AG08396 (cell line): ENCODE measurements around the gene NUP214.
"Not testable (repeated sequence)": the region's sequence is repeated elsewhere in the genome, so short reads cannot be mapped to it uniquely, and the experiment has no call there.

Experiments
- DNase-seq: peaks from one replicate; pipeline ENCODE4 v3.0.0; 2012; ENCODE audit warnings: low spot score, mixed read lengths

The NUP214 gene

GRCh38 chr9:131197160-131197911 is 72.0 kb downstream of the NUP214 start:
- no peak for DNase-seq

GRCh38 chr9:131198041-131198715 is 72.8 kb downstream of the NUP214 start:
- DNase-seq: no peak

GRCh38 chr9:131201856-131202255 is 76.5 kb downstream of the NUP214 start:
- no peak for DNase-seq

- DNase-seq: no peak
Observed at GRCh38 chr9:131203431-131204218, 78.2 kb downstream of the NUP214 start.

- no peak for DNase-seq
Observed at GRCh38 chr9:131204285-131204684, 78.9 kb downstream of the NUP214 start.

GRCh38 chr9:131206495-131206894 is 81.1 kb downstream of the NUP214 start:
- no peak for DNase-seq

- DNase-seq: not testable (repeated sequence)
Observed at GRCh38 chr9:131211920-131212319, 86.5 kb downstream of the NUP214 start.

GRCh38 chr9:131214286-131214856 is 89.0 kb downstream of the NUP214 start:
- no peak for DNase-seq

- DNase-seq: no peak
Observed at GRCh38 chr9:131214876-131215275, 89.5 kb downstream of the NUP214 start.

- DNase-seq: no peak
Observed at GRCh38 chr9:131216806-131217205, 91.4 kb downstream of the NUP214 start.

- DNase-seq: no peak
Observed at GRCh38 chr9:131217331-131218031, 92.1 kb downstream of the NUP214 start.

GRCh38 chr9:131218370-131218769 is 93.0 kb downstream of the NUP214 start:
- DNase-seq: no peak

- DNase-seq: no peak
Observed at GRCh38 chr9:131220485-131220884, 95.1 kb downstream of the NUP214 start.

GRCh38 chr9:131222460-131222859 is 97.1 kb downstream of the NUP214 start:
- DNase-seq: no peak

- no peak for DNase-seq
Observed at GRCh38 chr9:131226226-131226625, 100.8 kb downstream of the NUP214 start.

- no peak for DNase-seq
Observed at GRCh38 chr9:131227112-131227958, 101.9 kb downstream of the NUP214 start.

GRCh38 chr9:131227959-131228460 is 102.6 kb downstream of the NUP214 start:
- no peak for DNase-seq

- no peak for DNase-seq
Observed at GRCh38 chr9:131228988-131229387, 103.6 kb downstream of the NUP214 start.

- no peak for DNase-seq
Observed at GRCh38 chr9:131233556-131233955, 108.2 kb downstream of the NUP214 start.

GRCh38 chr9:131233995-131234394 is 108.6 kb downstream of the NUP214 start:
- no peak for DNase-seq
